ENCODE data around the gene HAUS6. TPM values are rescaled to one million over a fixed set of nuclear protein-coding genes. Genes with fewer than 3 reads are reported as not detected.

Gene HAUS6
- total and polyA plus RNA-seq, 2 of the 4 experiments (the other 2 are of a cell fraction): 5.8 to 13.3 TPM

GRCh38 chr9:19120877-19121276 is 18.2 kb upstream of the HAUS6 start:
- WGBS, 2 experiments (ENCODE audit: extremely low coverage in 2 of 2, insufficient read length in 1 of 2): 100% methylated on average over 3 of the region's 6 CpGs; no CpG with 5 or more reads in 1 of the 2 experiments
- ATAC-seq (ENCODE audit: low read depth): no peak
- H3K27ac ChIP-seq (ENCODE audit: insufficient read depth, low read length): no peak overlapping the region
- peaks cover 20% of the 10 kb centered on the region for H3K9me1 ChIP-seq (ENCODE audit: insufficient read depth, low read length)
- no TSS peak for BruUV-seq (replicated peaks)
- no peaks in the 10 kb centered on the region for H3K9me3 ChIP-seq (ENCODE audit: control insufficient read depth, insufficient read depth, low read length)
- no peak overlapping the region for H2BK15ac ChIP-seq (ENCODE audit: low read depth, low read length)
- no peak for TF ChIP-seq NFE2L2 (IDR thresholded peaks at IDR 0.05; ENCODE audit: low read depth, low read length)
- TF ChIP-seq CTCF (conservative IDR thresholded peaks at IDR 0.05; ENCODE audit: low read depth, low read length): no peak
- TF ChIP-seq RAD21 (IDR thresholded peaks at IDR 0.05; ENCODE audit: low read length): no peak
- TF ChIP-seq POLR2A (IDR thresholded peaks at IDR 0.05; ENCODE audit: low read depth, low read length): no peak
- TF ChIP-seq MAZ (IDR thresholded peaks at IDR 0.05; ENCODE audit: borderline replicate concordance, low read depth, low read length): no peak
- TF ChIP-seq SMC3 (IDR thresholded peaks at IDR 0.05; ENCODE audit: low read depth, low read length): no peak
- TF ChIP-seq RCOR1 (IDR thresholded peaks at IDR 0.05; ENCODE audit: insufficient replicate concordance, low read length): no peak
- no peak for TF ChIP-seq CHD1 (IDR thresholded peaks at IDR 0.05; ENCODE audit: low read depth, low read length)
- TF ChIP-seq FOS (IDR thresholded peaks at IDR 0.05; ENCODE audit: low read depth, low read length): no peak
- TF ChIP-seq RFX5 (IDR thresholded peaks at IDR 0.05; ENCODE audit: low read depth, low read length): no peak
- TF ChIP-seq CEBPB (IDR thresholded peaks at IDR 0.05; ENCODE audit: low read depth, low read length): no peak
- no peak for TF ChIP-seq MAFK (IDR thresholded peaks at IDR 0.05; ENCODE audit: low read depth, low read length)
- TF ChIP-seq USF2 (IDR thresholded peaks at IDR 0.05; ENCODE audit: low read depth, low read length): no peak
- no peak for TF ChIP-seq ELK1 (IDR thresholded peaks at IDR 0.05; ENCODE audit: borderline replicate concordance, low read depth, low read length)
- no peak for TF ChIP-seq BHLHE40 (IDR thresholded peaks at IDR 0.05; ENCODE audit: low read depth, low read length)
- H2BK20ac ChIP-seq (ENCODE audit: low read depth, low read length): no peak overlapping the region
- in situ Hi-C loops (cut with MboI; ENCODE audit: low sequenced_read_pairs) (no loop called here), dilution Hi-C loops (cut with HindIII; ENCODE audit: low sequenced_read_pairs, unreplicated experiment) (no loop called here), intact Hi-C loops (cut with micrococcal nuclease) (loop anchor here (10.0 kb wide), 2 partner anchors 254 to 334 kb away; no protein-coding TSS in a partner anchor)
- no peak overlapping the region for H3K9ac ChIP-seq (ENCODE audit: low read depth, low read length)
- no peak overlapping the region for H3K4me3 ChIP-seq (ENCODE audit: insufficient read depth, low read depth, low read length)
- no peak overlapping the region for H4K5ac ChIP-seq (ENCODE audit: low read depth, low read length)
- no peak for DNase-seq
- POLR2A ChIA-PET (ENCODE audit: unreplicated experiment): no interaction called here
- H2BK120ac ChIP-seq (ENCODE audit: low read depth, low read length): no peak overlapping the region
- no peak overlapping the region for H3K4me2 ChIP-seq (ENCODE audit: low read depth, low read length)
- CTCF ChIA-PET: no interaction called here
- no peaks in the 10 kb centered on the region for H3K27me3 ChIP-seq (ENCODE audit: control insufficient read depth, insufficient read depth, low read length)
- 0 out of 2 replicates have a peak overlapping the region, but pooled peaks have one; percentile 9 for H3K23ac ChIP-seq (ENCODE audit: low read depth, low read length)
- H2AK9ac ChIP-seq (replicated peaks; ENCODE audit: low read depth, low read length, poor library complexity): no peak overlapping the region
- H3K14ac ChIP-seq (replicated peaks; ENCODE audit: low read depth, low read length): no peak overlapping the region
- peaks cover 5% of the 10 kb centered on the region; the same call in 1 of the 2 replicates for H4K20me1 ChIP-seq (ENCODE audit: insufficient read depth, low read length)
- H4K8ac ChIP-seq (ENCODE audit: low read depth in 2 of 2, low read length in 2 of 2): no peak overlapping the region
- no peak overlapping the region for H3K56ac ChIP-seq (ENCODE audit: extremely low read depth, insufficient read depth, low read length)
- H3K4me1 ChIP-seq (ENCODE audit: control insufficient read depth, insufficient read depth, low read length): peaks cover 9% of the 10 kb centered on the region; the same call in 1 of the 2 replicates
- H2AK5ac ChIP-seq (ENCODE audit: low read depth, low read length): 0 out of 2 replicates have a peak overlapping the region, but pooled peaks have one; percentile 27
- H2BK5ac ChIP-seq (ENCODE audit: low read depth, low read length, poor library complexity, severe bottlenecking): no peak overlapping the region
- H3K36me3 ChIP-seq (ENCODE audit: control insufficient read depth, insufficient read depth, low read length): peaks cover 64% of the 10 kb centered on the region
- H3K4ac ChIP-seq (ENCODE audit: low read depth, low read length): peak overlapping the region; percentile 24; the same call in 1 of the 2 replicates
- no peak overlapping the region for H2AFZ ChIP-seq (replicated peaks; ENCODE audit: low read length, poor library complexity)
- H4K91ac ChIP-seq (ENCODE audit: insufficient read depth, low read depth, low read length): no peak overlapping the region
- peaks cover 26 to 76% of the 10 kb centered on the region in 2 experiments; a peak in 3 of 4 replicates for H3K79me1 ChIP-seq (ENCODE audit: low read depth in 1 of 2, low read length in 2 of 2)
- H3K18ac ChIP-seq (ENCODE audit: low read depth, low read length): no peak overlapping the region

Measured in IMR-90 (cell line).